Ramos (cell line): ENCODE measurements around the gene UBASH3A.

Source experiments
- in situ Hi-C: fragments of 300-500 bp; cut with MboI; formaldehyde crosslinking; loops from one replicate; pipeline ENCODE4 v1.14.3; 2022; ENCODE audit warnings: low sequenced_read_pairs; ENCODE audit not compliant: unreplicated experiment

The UBASH3A gene

DNA sequence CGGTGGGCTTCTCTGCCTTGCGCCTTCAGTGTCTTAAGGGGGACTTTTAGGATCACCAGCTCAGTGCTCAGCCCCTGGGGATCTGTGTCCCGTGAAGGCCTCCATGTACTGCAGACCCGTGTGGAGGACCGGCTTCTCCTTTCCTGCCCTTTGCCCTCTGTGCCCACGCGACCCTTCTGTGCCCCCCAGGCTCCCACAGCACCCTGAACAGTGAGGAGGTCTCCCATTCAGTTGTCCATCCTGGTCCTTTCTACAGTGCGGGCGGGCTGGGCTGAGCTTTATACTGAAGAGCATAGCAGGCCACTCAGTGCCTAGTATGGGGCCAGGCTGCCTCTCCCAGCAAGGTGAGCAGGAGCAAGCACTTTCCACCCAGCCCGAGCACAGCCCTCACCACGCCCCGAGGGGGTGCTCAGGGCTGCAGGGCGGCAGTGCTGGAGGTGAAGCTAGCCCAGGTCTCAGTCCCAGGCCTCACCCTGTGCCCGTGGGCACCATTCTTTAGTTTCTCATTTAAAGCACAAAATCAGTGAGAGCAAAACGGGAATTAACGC lies 29.7 kb upstream of the UBASH3A start:
- in situ Hi-C loops, result no loop called here

- in situ Hi-C loops, result no loop called here
These were observed 29.2 kb upstream of the UBASH3A start for GRCh38 chr21:42374457-42374856.

DNA sequence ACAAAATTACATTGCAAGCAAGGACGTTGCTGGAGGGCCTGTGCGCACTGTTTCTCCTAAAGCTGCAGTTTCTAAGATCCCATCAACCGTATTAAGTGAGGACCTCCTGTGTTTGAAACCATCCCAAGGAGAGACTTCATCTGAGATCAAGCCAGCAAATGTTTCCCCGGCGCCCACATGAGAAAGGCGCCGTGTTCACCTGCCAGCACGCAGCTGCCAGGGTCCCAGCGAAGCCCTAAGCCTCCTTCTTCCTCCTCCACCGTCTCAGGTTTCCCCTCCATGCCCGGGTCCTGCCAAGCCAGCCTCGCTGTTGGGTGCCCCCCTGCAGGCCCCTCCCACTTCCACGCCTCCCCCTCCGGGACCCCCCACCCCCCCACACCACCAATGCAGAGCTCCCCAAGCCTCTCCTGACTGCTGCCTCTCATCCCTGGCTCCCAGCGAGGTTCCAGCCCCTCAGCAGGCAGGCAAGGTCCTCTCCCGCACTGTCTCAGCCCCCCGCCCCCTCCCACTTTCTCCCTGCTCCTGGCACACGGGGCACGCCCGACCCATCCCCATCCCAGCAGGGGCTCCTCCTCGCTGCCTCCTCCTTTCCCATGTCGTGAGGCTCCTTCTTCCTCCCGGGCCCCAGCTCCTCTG lies 28.7 kb upstream of the UBASH3A start:
- in situ Hi-C loops, result loop anchor here (25.0 kb wide), 1 partner anchor 362 kb away; no protein-coding TSS in a partner anchor

DNA sequence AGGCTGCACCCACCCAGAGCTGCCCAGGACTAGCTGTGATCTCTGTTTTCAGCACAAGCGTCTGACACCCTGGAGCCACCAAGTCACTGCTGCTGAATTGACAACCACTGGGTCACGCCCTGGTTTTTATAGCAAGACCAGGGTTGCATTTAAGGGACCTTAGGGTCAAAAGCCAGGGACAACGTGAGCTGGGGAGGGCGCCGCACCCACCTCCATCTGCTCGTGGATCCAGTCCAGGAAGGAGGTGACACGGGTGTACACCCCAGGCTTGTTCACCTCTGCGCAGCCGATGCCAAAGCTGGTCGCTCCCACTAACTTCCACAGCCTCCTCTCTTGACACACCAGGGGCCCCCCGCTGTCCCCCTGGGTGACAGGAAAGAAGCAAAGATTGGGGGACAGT lies 28.2 kb upstream of the UBASH3A start:
- in situ Hi-C loops, result loop anchor here (25.0 kb wide), 1 partner anchor 362 kb away; no protein-coding TSS in a partner anchor

DNA sequence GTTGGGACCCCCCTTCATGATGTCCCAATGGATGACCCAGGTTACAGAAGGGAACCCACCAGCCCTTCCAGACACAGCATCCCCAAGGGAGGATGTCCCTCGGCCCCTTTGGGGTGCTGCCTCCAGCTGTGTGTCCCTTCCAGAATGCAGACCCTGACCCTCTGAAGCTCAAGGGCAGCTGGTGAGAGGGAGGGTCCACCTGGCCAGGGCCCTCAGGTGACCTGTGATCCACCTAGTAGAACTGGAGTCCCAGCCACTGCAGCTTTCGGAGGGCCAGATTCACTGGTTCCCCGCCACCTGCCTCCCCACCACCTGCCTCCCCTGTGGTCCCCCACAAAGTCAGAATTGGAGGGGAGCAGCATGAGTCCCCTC lies 27.8 kb upstream of the UBASH3A start:
- in situ Hi-C loops, result loop anchor here (25.0 kb wide), 1 partner anchor 361 kb away; no protein-coding TSS in a partner anchor

DNA sequence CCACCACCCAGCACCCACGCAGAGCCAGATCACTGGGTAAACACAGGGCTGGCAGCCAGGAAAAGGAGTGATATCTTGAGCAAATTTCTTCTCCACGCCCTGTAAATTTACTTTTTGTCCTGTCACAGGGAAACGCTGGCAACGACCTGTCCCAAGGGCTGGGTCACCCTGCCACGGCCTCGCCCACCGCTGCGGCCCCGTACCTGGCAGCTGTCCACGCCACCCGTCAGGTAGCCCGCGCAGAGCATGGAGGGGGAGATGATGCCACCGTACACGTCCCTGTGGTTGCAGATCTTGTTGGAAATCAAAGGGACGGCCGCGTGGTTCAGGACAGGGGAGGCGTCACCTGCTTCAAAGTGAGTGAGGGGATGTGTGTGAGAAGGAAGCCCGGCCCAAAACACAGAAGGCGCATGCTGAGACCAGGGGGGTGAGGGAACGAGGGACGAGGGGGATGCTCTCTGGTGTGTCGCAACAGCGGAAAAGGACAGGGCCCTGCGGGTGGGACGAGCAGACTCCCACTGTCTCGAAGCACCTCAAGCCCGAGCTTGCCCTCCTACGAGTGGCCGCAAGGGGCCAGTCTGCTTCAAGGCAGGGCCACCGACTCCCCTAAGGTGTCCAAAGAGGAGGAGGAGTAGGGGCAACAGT lies 27.2 kb upstream of the UBASH3A start:
- in situ Hi-C loops, result loop anchor here (25.0 kb wide), 1 partner anchor 361 kb away; no protein-coding TSS in a partner anchor

DNA sequence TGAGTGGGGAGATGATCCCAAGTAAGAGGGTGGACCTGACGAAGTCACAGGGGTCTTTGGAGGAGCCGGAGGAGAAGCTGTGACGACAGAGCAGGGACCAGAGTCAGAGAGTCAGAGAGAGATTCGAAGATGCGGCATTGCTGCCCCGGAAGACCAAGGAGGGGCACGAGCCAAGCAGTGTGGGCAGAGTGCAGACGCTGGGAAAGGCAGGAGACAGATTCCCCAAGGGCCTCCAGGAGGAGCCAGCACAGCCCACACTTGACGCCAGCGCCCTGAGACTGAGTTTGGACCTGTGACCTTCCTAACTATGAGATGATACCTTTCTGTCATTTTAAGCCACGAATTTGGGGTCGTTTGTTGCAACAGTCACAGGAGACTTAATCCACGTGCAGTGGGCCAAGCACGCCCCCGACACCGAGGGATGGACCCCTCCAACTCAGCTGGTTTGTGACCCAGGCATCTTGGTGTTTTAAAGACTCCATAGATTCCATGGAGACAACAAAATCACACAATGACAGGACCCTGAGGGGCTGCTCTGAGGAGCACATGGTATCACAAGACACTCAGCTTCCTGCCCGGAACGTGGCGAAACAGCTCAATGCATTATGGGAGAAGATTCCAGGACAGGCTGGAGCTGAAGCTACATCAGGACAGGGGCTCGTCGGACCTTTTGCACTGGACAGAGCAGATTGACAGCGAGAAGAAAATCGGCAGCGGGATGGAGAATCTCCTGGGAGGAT lies 26.3 kb upstream of the UBASH3A start:
- in situ Hi-C loops, result loop anchor here (25.0 kb wide), 1 partner anchor 360 kb away; no protein-coding TSS in a partner anchor

- in situ Hi-C loops, result loop anchor here (25.0 kb wide), 1 partner anchor 359 kb away; no protein-coding TSS in a partner anchor
These were observed 25.8 kb upstream of the UBASH3A start for GRCh38 chr21:42377951-42378340.

GRCh38 chr21:42378418-42378817 lies 25.3 kb upstream of the UBASH3A start:
- in situ Hi-C loops, result loop anchor here (25.0 kb wide), 1 partner anchor 359 kb away; no protein-coding TSS in a partner anchor

- in situ Hi-C loops, result loop anchor here (10.0 to 25.0 kb wide), 2 partner anchors 65 to 358 kb away; partner anchors contain the start of gene TFF3
These were observed 24.1 kb upstream of the UBASH3A start for GRCh38 chr21:42379426-42380215.

GRCh38 chr21:42381347-42381984 lies 22.2 kb upstream of the UBASH3A start:
- in situ Hi-C loops, result loop anchor here (10.0 to 25.0 kb wide), 2 partner anchors 67 to 356 kb away; partner anchors contain the start of gene TFF3

- in situ Hi-C loops, result loop anchor here (10.0 to 25.0 kb wide), 2 partner anchors 68 to 354 kb away; partner anchors contain the start of gene TFF3
These were observed 20.8 kb upstream of the UBASH3A start for GRCh38 chr21:42382915-42383314.

DNA sequence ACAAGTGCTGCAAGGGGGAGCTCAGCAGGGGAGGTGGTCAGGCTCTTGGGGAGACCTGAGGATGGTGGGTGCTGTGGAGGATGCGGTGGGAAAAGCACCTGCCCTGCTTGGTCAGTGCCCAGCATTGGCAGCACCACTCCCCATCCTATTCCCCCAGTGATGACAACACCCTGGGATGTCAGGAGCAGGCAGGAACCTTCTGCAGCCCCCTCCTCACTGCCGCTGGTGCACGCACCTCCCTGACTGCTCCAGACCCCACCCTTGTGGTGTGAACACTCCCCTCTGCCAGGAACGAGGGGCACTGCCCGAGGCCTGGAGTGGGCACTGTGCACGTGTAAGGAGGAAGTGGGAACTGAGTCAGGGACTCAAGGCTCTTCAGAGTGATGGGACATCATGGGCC lies 20.4 kb upstream of the UBASH3A start:
- in situ Hi-C loops, result loop anchor here (10.0 to 25.0 kb wide), 2 partner anchors 69 to 354 kb away; partner anchors contain the start of gene TFF3

DNA sequence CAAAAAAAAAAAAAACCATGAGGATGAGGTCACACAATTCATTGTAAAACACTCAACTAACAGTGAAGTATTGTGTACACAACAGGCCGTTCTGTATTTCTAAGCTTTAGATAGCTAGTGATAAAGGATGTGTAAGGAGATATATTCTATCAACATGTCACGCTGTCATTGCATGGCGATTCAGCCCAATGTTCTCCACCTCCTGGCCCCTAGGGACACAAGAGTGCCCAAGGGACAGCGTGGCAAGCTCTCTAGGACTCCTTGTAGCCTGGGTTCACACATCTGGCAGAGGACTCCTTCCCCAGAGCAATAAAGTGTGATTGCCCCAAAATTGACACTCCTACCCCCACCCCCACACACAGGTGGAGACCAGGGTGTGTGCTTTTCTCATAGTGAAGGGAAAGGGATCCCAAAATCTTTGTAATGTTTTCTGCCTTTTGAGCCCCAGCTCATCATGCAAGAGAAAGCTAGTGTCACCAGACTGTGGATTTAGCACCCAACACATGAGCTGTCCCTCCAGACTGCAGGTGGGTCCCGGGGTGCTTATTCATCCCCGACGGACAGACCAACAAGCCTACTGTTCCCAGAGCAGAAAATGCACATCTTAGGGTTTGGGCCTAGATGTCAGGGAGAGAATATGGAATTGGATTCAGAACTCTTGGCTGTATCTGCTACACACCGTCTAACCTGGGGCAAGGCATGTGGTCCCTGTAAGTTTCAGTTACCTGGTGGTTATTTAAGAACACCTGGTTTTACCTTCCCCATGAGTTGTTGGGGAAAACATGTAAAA lies 19.4 kb upstream of the UBASH3A start:
- in situ Hi-C loops, result loop anchor here (10.0 to 25.0 kb wide), 2 partner anchors 70 to 353 kb away; partner anchors contain the start of gene TFF3

DNA sequence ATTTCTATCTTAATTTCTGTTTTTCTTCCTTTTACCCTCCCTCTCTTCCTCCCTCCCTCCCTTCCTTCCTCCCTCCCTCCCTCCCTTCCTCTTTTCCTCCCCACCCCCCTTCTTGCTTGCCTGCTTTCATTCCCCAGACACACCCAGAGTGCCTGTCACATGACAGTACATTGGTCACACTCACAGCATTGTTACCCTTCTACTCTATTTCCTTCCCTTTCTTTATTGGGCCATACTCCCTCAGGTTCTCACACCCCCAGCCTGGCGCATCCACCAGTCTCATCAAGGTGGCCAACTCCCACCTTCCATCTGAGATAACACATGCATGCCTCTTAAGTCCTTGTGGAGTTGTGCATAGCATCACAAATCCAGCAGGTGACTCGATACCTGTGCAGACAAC lies 18.7 kb upstream of the UBASH3A start:
- in situ Hi-C loops, result loop anchor here (10.0 to 25.0 kb wide), 2 partner anchors 70 to 352 kb away; partner anchors contain the start of gene TFF3

GRCh38 chr21:42385619-42386018 lies 18.1 kb upstream of the UBASH3A start:
- in situ Hi-C loops, result loop anchor here (10.0 to 25.0 kb wide), 2 partner anchors 71 to 352 kb away; partner anchors contain the start of gene TFF3

GRCh38 chr21:42386034-42386591 lies 17.6 kb upstream of the UBASH3A start:
- in situ Hi-C loops, result loop anchor here (10.0 to 25.0 kb wide), 2 partner anchors 71 to 351 kb away; partner anchors contain the start of gene TFF3
